Measurements from ENCODE around the gene AZIN2.

DNA sequence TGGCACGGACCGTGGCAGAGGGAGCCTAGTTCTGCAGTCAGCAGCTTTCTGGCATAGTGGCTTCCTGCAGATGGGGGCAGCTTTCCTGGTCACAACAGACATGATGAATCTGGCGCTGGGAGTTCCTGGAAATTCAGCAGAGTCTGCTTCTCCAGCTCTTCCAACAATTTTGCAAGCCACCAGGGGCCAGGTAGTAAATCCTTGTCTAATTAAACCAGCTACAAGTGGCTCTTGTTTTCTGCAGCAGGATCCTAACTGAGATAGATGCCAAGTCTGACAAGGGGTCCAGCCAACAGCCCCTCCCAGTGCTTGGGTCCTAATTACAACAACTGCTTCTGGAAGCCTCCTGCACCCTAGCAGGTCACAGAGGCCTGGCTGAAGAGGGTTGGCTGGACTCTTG is 65.0 kb downstream of the AZIN2 start:
- TF ChIP-seq, protein P1, sequence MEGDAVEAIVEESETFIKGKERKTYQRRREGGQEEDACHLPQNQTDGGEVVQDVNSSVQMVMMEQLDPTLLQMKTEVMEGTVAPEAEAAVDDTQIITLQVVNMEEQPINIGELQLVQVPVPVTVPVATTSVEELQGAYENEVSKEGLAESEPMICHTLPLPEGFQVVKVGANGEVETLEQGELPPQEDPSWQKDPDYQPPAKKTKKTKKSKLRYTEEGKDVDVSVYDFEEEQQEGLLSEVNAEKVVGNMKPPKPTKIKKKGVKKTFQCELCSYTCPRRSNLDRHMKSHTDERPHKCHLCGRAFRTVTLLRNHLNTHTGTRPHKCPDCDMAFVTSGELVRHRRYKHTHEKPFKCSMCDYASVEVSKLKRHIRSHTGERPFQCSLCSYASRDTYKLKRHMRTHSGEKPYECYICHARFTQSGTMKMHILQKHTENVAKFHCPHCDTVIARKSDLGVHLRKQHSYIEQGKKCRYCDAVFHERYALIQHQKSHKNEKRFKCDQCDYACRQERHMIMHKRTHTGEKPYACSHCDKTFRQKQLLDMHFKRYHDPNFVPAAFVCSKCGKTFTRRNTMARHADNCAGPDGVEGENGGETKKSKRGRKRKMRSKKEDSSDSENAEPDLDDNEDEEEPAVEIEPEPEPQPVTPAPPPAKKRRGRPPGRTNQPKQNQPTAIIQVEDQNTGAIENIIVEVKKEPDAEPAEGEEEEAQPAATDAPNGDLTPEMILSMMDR (IDR thresholded peaks at IDR 0.05 in 8 of 11, conservative IDR thresholded peaks at IDR 0.05 in 3 of 11), result no peak
- no peak for TF ChIP-seq POLR2AphosphoS5 (IDR thresholded peaks at IDR 0.05)

Data from spleen (tissue), 7 donors.